Fibroblast of pulmonary artery (primary cell): Measurements from ENCODE around the gene GRIK3.

Source experiments
- DNase-seq: peaks from one replicate; pipeline ENCODE4 v3.0.0-alpha.2; 2010; ENCODE audit warnings: low read depth
- H3K4me3 ChIP-seq: replicated peaks from 2 replicates; pipeline ENCODE4 v1.5.1; 2011; ENCODE audit warnings: low read depth, mild to moderate bottlenecking, control low read depth, low read length, moderate library complexity
- TF ChIP-seq, protein P1 (sequence below): IDR thresholded peaks from 2 replicates; pipeline ENCODE4 v1.5.1; 2011; ENCODE audit warnings: mild to moderate bottlenecking, control low read depth, low read length, inconsistent platforms; ENCODE audit errors: missing control alignments

Gene GRIK3

GRCh38 chr1:36938819-36939218 is 95.5 kb downstream of the GRIK3 start:
- no peak for DNase-seq
- TF ChIP-seq, protein P1, sequence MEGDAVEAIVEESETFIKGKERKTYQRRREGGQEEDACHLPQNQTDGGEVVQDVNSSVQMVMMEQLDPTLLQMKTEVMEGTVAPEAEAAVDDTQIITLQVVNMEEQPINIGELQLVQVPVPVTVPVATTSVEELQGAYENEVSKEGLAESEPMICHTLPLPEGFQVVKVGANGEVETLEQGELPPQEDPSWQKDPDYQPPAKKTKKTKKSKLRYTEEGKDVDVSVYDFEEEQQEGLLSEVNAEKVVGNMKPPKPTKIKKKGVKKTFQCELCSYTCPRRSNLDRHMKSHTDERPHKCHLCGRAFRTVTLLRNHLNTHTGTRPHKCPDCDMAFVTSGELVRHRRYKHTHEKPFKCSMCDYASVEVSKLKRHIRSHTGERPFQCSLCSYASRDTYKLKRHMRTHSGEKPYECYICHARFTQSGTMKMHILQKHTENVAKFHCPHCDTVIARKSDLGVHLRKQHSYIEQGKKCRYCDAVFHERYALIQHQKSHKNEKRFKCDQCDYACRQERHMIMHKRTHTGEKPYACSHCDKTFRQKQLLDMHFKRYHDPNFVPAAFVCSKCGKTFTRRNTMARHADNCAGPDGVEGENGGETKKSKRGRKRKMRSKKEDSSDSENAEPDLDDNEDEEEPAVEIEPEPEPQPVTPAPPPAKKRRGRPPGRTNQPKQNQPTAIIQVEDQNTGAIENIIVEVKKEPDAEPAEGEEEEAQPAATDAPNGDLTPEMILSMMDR, result no peak
- no peak overlapping the region for H3K4me3 ChIP-seq

- no peak for DNase-seq
- H3K4me3 ChIP-seq, result no peak overlapping the region
- TF ChIP-seq, protein P1, result no peak
Observed at GRCh38 chr1:36937371-36937770, 96.9 kb downstream of the GRIK3 start.

DNA sequence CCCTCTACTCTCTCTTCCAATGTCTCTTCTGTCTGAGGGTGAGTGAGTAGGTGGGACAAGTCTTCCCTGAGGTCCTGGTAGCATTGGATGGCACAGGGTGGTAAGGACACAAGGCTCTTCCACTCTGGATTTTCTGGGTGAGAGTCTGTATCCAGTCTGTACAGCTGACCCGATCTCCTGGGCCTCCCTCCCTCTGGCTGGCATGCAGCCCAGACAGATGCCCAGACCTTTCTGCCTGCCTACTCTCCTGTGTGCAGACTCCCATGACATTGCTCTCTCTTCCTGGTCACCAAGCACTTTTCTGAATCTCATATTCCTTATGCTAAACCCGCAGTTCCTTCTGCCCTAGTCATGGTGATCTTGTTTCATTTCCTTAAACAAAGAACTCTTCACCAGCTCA is 100.3 kb downstream of the GRIK3 start:
- TF ChIP-seq, protein P1, result no peak
- no peak overlapping the region for H3K4me3 ChIP-seq
- no peak for DNase-seq

GRCh38 chr1:36927826-36928225 is 106.5 kb downstream of the GRIK3 start:
- H3K4me3 ChIP-seq, result no peak overlapping the region
- TF ChIP-seq, protein P1, result no peak
- DNase-seq, result no peak

DNA sequence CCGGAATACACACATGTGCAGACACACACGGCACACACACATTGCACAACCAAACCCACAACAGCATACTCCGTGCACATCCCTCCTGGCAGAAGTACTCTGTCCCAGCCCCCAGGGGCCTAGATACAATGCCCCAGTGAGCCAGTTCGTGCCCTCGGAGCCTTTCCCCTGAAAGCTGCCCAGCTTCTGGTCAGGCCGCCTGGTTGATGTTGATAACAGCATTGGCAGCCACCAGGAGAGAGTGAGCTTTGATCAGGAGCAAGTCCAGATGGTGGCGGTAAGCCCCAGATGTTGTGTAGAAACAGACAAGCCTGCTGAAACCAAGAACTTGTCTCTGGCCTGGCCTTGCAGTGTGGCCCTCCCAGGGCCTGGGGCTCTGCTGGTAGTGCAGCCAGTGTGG is 109.1 kb downstream of the GRIK3 start:
- H3K4me3 ChIP-seq, result no peak overlapping the region
- no peak for DNase-seq
- TF ChIP-seq, protein P1, result no peak

DNA sequence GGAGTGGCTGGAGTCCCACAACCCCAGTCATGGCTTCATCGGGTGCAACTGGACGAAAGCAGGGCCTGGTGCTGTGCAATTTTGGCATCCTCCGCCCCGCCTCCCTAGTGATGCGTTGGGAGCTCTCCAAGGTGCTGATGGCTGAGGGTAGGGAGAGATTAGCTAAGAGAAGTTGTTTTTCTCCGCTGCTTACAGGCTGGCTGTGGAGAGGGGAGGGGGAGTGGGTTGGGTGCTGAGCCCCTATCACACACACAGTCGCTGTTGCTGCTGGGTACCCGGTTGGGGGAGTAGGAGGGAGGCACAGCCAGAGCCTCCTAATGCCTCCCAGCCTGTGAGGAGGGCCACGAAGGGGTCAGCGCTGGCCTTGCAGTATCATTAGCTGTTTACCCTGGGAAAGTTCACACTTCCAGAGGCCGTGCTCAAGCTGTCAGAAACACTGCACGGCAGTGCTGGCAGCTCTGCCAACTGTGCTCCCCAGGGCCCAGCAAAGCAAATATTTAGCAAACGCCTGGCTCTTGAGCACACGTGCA is 110.0 kb downstream of the GRIK3 start:
- H3K4me3 ChIP-seq, result no peak overlapping the region
- DNase-seq, result peak; percentile 37
- TF ChIP-seq, protein P1, result no peak
